ENCODE data around the gene ZNF625. TPM values are rescaled to one million over a fixed set of nuclear protein-coding genes. Genes with fewer than 3 reads are reported as not detected.

ZNF625 gene
- total RNA-seq, 8 experiments from 2014 or later: 1.6 to 36.3 (median 30.2) TPM

DNA sequence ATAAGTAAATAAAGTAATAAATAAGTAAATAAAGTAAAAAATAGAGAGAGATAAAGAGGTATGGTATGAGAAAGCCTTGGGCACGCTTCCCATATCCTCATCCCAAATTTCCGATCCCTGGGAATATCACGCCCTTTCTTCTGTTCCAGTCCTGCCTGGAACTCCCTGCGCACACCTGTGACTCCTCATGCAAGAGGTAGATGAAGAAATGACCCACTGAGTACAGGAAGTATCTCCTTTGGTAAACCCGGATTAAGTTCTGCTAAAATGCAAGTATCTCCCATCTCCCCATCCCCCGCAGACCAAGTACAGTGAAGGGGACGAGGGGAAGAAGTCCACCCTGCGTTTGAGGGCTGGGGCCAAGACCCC, 6.0 kb upstream of the ZNF625 start:
- Histone ChIP-seq H3K4me3 (peak overlapping the region; percentile 67 to 94 (median 84)), H3K4me1 (replicated peaks in 1 of 2) (peaks cover 5 to 8% of the 10 kb centered on the region in 2 donors), H3K27ac (no peak overlapping the region)
- ATAC-seq (replicated peaks in 6 of 8): no peak
- WGBS, 10 experiments: 12 to 75% (median 31%) methylated on average over 2 to 7 of the region's 8 CpGs; no CpG with 5 or more reads in 1 of the 10 experiments
- in situ Hi-C loops (cut with MboI; ENCODE audit: low pct_unique_long_range_greater_than_20kb in 2 of 9, low sequenced_read_pairs in 9 of 9, unreplicated experiment in 9 of 9): no loop called here

DNA sequence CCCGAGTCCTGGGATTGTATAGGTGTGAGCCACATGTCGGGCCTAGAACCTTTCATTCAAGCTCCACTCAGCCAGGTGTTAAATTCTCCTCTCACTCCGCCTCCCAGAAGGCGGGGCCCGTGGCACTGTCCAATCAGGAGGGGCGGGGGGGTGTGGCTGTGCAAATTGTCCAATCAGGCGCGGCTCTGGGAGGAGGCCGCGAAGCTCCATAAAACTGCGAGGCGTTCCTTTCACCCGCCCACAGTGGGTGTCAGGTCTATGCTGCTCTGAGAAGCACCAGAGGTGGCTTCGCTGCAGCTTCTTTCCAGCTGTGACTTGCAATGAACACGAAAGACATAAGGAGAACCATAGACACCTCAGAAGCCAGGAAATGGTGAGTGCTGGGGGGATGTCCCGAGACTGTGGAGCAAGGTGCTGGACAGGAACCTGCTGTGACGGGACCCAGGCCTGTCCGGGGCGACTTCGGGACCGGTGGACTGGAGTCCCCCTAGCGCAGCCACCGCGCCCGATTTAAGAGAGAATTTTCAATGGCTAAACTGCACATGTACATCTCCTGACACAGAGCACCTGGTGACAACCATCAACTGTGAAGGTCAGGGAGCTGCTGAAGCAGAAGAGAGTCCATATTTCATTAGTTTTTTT, 3.4 kb upstream of the ZNF625 start:
- Histone ChIP-seq H3K4me1 (replicated peaks in 1 of 2) (peaks cover 10 to 15% of the 10 kb centered on the region in 2 donors), H3K27ac (no peak overlapping the region), H3K4me3 (no peak overlapping the region)
- in situ Hi-C loops (cut with MboI; ENCODE audit: low pct_unique_long_range_greater_than_20kb in 2 of 9, low sequenced_read_pairs in 9 of 9, unreplicated experiment in 9 of 9): no loop called here
- 80 to 93% (median 91%) methylated on average over 1 to 14 of the region's 25 CpGs; no CpG with 5 or more reads in 5 of the 10 experiments for WGBS, 10 experiments
- no peak for ATAC-seq (replicated peaks in 6 of 8)

DNA sequence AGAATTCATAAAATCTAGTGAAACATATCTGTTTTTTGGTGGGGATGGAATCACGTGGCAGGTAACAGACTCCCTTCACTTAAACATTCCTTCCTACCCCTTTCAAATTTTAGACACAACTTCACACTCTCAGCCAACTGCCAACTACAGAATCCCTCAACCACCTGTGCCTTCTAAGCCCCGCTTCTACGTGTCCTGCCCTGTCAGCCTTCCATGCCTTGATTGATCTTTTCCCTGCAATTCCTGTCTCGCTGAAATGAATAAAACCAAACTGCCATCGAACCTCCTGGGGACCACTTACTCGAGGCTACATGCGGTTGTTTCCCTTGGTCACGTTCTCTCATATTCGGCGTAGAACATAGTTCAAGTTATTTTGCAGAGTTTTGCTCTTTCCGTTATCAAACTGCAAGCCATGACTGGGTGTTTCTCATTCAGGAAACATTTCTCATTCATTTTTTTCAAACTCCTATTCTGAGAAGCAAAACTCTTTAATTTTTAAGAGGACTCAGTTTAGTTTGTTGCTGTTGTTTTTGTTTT, 1.1 kb downstream of the ZNF625 start:
- ATAC-seq (replicated peaks in 6 of 8): no peak
- Histone ChIP-seq H3K4me1 (replicated peaks in 1 of 2) (peaks cover 11 to 13% of the 10 kb centered on the region in 2 donors), H3K4me3 (peak overlapping the region; percentile 69 to 96 (median 85)), H3K27ac (peak overlapping the region; percentile 91 to 98)
- in situ Hi-C loops (cut with MboI; ENCODE audit: low pct_unique_long_range_greater_than_20kb in 2 of 9, low sequenced_read_pairs in 9 of 9, unreplicated experiment in 9 of 9): no loop called here
- 9 to 52% (median 28%) methylated on average over 1 to 9 of the region's 11 CpGs; no CpG with 5 or more reads in 1 of the 10 experiments for WGBS, 10 experiments

DNA sequence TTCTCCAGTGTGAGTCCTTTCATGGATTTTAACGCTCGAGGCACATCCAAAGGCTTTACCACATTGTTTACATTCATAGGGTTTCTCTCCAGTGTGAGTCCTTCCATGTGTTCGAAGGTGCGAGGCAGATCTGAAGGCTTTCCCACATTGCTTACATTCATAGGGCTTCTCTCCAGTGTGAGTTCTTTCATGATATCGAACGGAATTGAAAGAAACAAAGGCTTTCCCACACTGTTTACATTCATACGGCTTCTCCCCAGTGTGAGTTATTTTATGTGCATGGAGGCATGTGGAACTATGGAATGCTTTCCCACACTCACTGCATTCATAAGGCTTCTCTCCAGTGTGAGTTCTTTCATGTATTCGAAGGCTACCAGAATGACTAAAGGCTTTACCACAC, 11.2 kb downstream of the ZNF625 start:
- no peak overlapping the region for H3K27ac ChIP-seq
- 90 to 100% (median 97%) methylated on average over 2 to 7 of the region's 8 CpGs; no CpG with 5 or more reads in 3 of the 10 experiments for WGBS, 10 experiments
- in situ Hi-C loops (cut with MboI; ENCODE audit: low pct_unique_long_range_greater_than_20kb in 2 of 9, low sequenced_read_pairs in 9 of 9, unreplicated experiment in 9 of 9): no loop called here

DNA sequence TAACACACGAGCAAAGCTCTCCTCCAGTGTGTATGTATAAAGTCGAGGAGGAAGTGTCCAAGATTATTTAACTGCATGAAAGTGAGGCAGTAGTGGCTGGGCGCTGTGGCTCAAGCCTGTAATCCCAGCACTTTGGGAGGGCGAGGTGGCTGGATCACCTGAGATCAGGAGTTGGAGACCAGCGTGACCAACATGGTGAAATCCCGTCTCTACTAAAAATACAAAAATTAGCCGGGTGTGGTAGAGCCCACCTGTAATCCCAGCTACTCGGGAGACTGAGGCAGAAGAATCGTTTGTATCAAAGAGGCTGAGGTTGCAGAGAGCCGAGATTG, 15.2 kb downstream of the ZNF625 start:
- 0 to 100% (median 76%) methylated on average over 1 to 8 of the region's 10 CpGs; no CpG with 5 or more reads in 1 of the 10 experiments for WGBS, 10 experiments
- peak overlapping the region in 1 of 5 donors; percentile 1 for H3K4me3 ChIP-seq
- in situ Hi-C loops (cut with MboI; ENCODE audit: low pct_unique_long_range_greater_than_20kb in 2 of 9, low sequenced_read_pairs in 9 of 9, unreplicated experiment in 9 of 9): no loop called here
- ATAC-seq (replicated peaks in 6 of 8): no peak
- no peak overlapping the region for H3K27ac ChIP-seq
- H3K4me1 ChIP-seq (replicated peaks in 1 of 2): peaks cover 6 to 11% of the 10 kb centered on the region in 2 donors

More for the DNA sequence above, 11.2 kb downstream of the ZNF625 start:
- no peak for ATAC-seq (replicated peaks in 6 of 8)
- Histone ChIP-seq H3K4me1 (replicated peaks in 1 of 2) (peaks cover 0 to 7% of the 10 kb centered on the region in 2 donors), H3K4me3 (no peak overlapping the region)

DNA sequence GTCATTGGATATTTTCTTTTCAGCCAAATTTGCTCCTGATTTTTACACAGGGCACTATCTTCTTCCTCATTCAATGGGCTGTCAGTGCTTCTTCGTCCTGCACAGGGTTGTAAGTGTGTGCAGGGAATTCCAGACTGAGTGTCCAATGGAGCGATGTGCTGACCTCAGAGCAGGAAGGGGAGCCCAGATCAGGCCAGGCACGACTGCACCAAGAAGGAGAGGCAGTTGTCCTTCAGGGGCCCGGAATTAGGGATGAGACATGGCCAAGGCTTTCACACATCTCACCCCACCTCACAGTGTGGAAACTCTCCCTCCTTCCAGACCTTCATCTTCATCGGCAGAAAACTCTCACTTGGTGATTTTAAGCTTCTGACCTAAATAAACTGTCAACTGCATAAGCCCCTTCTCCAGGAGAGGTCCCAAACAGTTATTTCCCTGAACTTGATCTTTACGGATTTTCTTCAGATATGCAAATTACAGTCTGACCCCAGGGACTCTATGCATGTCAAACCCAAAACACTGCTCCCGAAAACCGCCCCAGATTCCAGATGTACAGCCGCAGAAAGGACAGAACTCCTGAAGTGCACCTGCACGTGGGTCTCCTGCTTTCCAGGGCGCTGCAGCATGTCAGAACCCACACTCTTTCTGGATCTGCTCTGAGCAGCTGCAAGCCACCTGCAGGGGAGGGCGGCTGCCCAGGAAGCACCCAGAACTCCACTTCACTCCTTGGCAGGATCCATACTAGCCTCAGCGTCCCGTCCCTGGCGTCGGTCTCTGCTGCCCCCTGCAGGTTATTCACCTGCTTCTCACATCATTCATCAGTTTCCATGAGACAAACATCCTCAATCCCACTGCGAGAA, 15.8 kb downstream of the ZNF625 start:
- Histone ChIP-seq H3K4me1 (replicated peaks in 1 of 2) (peaks cover 6 to 11% of the 10 kb centered on the region in 2 donors), H3K27ac (peak overlapping the region in 1 of 2 donors; percentile 87), H3K4me3 (peak overlapping the region; percentile 57 to 91 (median 73))
- in situ Hi-C loops (cut with MboI; ENCODE audit: low pct_unique_long_range_greater_than_20kb in 2 of 9, low sequenced_read_pairs in 9 of 9, unreplicated experiment in 9 of 9): no loop called here
- WGBS, 10 experiments: 0 to 84% (median 15%) methylated on average over 2 to 13 of the region's 17 CpGs; no CpG with 5 or more reads in 2 of the 10 experiments
- ATAC-seq (replicated peaks in 6 of 8): peak; percentile 41 to 69 (median 46)

DNA sequence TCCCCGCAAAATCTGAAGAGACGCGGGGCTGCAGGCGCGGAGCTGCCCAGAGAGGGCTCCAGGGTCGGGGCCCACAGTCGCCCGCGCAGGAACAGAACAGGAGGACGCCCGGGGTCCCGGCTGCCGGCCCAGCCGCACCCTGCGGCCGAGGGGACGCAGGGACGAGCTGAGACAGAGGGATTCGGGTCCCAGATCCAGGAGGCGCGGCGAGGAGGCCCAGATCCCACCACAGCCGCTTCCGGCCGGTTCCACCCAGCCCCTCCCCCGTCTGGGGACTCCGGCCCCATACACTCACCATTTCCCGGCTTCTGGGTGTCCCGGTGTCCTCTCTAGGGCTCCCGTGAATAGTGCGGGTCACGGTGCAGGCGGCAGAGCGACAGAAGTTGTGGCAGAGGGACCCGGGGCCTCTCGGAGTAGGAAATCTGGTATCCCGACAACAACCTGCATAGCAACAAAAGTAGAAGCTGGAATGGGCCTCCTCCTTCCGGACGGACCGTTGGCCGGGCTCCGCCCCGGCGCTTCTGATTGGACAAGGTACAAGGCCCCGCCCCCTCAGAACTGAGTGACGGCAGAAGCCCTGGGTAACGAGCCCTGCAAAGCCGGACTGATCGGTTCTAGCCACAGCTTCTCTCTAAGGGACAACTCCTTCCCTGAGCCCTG, 16.5 kb downstream of the ZNF625 start, which contains the start of gene ZNF20:
ZNF20 (minus strand) TSS at position 466 of the 660 bp plus-strand sequence; CDS start at position 298, 168 bp downstream.
- H3K27ac ChIP-seq: peak within 1 kb of the TSS; percentile 48 to 87
- WGBS, 10 experiments: 0% methylated on average over 3 to 11 of the region's 49 CpGs; no CpG with 5 or more reads in 6 of the 10 experiments
- peak within 1 kb of the TSS; percentile 57 to 91 (median 73) for H3K4me3 ChIP-seq
- ATAC-seq (replicated peaks in 6 of 8): peak; percentile 91 to 98 (median 96)
- in situ Hi-C loops (cut with MboI; ENCODE audit: low pct_unique_long_range_greater_than_20kb in 2 of 9, low sequenced_read_pairs in 9 of 9, unreplicated experiment in 9 of 9): no loop called here
- peaks cover 6 to 11% of the 10 kb centered on the region in 2 donors for H3K4me1 ChIP-seq (replicated peaks in 1 of 2)

DNA sequence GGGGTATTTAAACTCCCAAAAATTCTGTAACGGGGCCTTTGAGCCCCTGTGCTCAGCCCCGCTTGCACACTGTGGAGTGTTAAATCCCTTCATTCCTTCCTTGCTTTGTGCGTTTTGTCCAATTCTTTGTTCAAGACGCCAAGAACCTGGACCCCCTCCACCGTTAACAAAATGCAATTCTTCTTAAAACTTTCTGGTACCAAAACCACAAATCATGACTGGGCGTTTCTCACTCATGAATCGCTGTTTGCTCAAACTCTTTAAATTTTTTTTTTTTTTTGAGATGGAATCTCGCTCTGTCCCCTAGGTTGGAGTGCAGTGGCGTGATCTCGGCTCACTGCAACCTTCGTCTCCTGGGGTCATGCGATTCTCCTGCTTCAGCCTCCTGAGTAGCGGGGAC, 17.3 kb downstream of the ZNF625 start:
- WGBS, 10 experiments: 0 to 35% (median 13%) methylated on average over 2 to 13 of the region's 13 CpGs; no CpG with 5 or more reads in 1 of the 10 experiments
- no peak for ATAC-seq (replicated peaks in 6 of 8)
- peak overlapping the region; percentile 57 to 91 (median 73) for H3K4me3 ChIP-seq
- peak overlapping the region; percentile 48 to 87 for H3K27ac ChIP-seq
- in situ Hi-C loops (cut with MboI; ENCODE audit: low pct_unique_long_range_greater_than_20kb in 2 of 9, low sequenced_read_pairs in 9 of 9, unreplicated experiment in 9 of 9): no loop called here
- peaks cover 6 to 11% of the 10 kb centered on the region in 2 donors for H3K4me1 ChIP-seq (replicated peaks in 1 of 2)

DNA sequence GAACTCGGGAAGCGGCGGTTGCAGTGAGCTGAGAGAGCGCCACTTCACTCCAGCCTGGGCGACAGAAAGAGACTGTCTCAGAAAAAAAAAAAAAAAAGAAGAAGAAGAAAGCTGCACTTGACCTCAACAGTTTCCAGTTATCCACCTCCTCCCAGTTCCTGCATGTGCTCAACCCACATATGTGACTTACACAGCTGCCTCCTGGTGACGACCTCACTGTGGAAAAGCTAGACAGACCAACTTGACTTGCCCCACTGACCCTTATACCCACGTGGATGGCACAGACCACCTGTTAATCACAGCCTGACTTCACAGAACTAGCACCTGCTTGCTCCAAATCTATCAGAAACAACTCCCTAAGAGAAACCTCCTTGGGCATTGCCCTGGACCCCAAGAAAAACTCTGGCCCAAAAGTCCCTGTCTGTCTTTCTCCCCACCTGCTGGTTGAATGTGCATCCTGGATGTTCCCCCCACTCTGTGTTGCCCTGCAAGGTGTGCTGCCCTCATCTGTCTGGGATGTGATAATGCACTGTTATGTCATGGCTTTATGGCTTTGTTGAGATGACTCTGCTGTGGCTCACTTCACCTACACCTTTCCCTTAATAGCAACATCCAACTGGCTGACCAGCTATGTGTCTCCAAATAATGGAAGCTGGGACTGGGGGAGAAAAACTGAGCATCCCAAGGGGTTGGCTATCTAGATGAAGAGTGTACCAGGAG, 19.2 kb downstream of the ZNF625 start:
- Histone ChIP-seq H3K4me1 (replicated peaks in 1 of 2) (peaks cover 6 to 11% of the 10 kb centered on the region in 2 donors), H3K27ac (no peak overlapping the region), H3K4me3 (no peak overlapping the region)
- in situ Hi-C loops (cut with MboI; ENCODE audit: low pct_unique_long_range_greater_than_20kb in 2 of 9, low sequenced_read_pairs in 9 of 9, unreplicated experiment in 9 of 9): no loop called here
- WGBS, 10 experiments: 61 to 100% (median 86%) methylated on average over 1 to 7 of the region's 7 CpGs; no CpG with 5 or more reads in 5 of the 10 experiments
- no peak for ATAC-seq (replicated peaks in 6 of 8)

DNA sequence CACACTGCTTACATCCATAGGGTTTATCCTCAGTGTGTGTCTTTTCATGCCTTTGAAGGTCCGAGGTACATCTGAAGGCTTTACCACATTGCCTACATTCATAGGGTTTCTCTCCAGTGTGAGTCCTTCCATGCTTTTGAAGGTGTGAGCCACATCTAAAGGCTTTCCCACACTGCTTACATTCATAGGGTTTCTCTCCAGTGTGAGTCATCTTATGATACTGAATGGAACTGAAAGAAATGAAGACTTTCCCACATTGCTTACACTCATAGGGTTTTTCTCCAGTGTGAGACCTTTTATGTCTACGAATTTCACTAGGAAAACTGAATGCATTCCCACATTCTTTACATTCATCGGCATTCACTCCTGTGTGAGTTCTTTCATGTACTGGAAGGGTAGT, 23.5 kb downstream of the ZNF625 start:
- no peaks in the 10 kb centered on the region for H3K4me1 ChIP-seq (replicated peaks in 1 of 2)
- in situ Hi-C loops (cut with MboI; ENCODE audit: low pct_unique_long_range_greater_than_20kb in 2 of 9, low sequenced_read_pairs in 9 of 9, unreplicated experiment in 9 of 9): no loop called here
- H3K27ac ChIP-seq: no peak overlapping the region
- no peak for ATAC-seq (replicated peaks in 6 of 8)
- H3K4me3 ChIP-seq: no peak overlapping the region
- 79 to 100% (median 100%) methylated on average over 1 to 3 of the region's 3 CpGs; no CpG with 5 or more reads in 3 of the 10 experiments for WGBS, 10 experiments

DNA sequence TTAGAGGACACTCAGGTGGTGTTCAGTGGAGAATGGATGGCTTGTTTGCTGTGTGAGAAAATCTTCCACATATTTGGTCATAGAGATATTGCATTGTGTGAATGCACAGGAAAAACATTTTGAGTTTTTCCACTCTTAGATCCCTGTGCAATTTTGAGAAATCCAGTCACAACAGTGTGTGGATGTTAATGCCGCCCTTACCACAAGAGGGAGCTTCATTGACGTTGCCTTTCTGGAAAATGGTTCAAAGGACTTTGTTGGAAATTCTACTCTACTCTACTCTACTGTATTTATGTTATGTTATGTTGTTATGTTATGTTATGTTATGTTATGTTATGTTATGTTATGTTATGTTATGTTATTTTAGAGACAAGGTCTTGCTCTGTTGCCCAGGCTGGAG, 29.8 kb downstream of the ZNF625 start:
- H3K4me1 ChIP-seq (replicated peaks in 1 of 2): no peaks in the 10 kb centered on the region
- in situ Hi-C loops (cut with MboI; ENCODE audit: low pct_unique_long_range_greater_than_20kb in 2 of 9, low sequenced_read_pairs in 9 of 9, unreplicated experiment in 9 of 9): no loop called here
- no peak overlapping the region for H3K27ac ChIP-seq
- whole genome bisulfite sequencing, 10 experiments: 8 to 90% (median 60%) methylated on average over 1 to 2 of the region's 2 CpGs; no CpG with 5 or more reads in 5 of the 10 experiments
- no peak overlapping the region for H3K4me3 ChIP-seq
- peak in 1 of 8 experiments; percentile 46 for ATAC-seq (replicated peaks in 6 of 8)

Data from motor neuron (in vitro differentiated cells).